Mammary microvascular endothelial cell (primary cell): ENCODE measurements around the gene DLX6. TPM values are rescaled to one million over a fixed set of nuclear protein-coding genes. Genes with fewer than 3 reads are reported as not detected.

ENCODE experiments used
- total RNA-seq: library from RNA; depleted of rRNA; stranded (reverse); fragments of >200 nt; gene quantifications from 2 replicates; pipeline ENCODE4 v1.2.3, GENCODE V29; 2015

The DLX6 gene
- total RNA-seq, result not detected in 2 replicates

GRCh38 chr7:97005183-97006054 is at the start of gene DLX6:
TSS of gene DLX6 (plus strand) at chr7:97005553. CDS start at chr7:97005978, 425 bp downstream.

GRCh38 chr7:97024209-97025129 is 19.1 kb downstream of the DLX6 start, which contains the start of gene DLX5:
TSS of gene DLX5 (minus strand) at chr7:97024831. CDS start at chr7:97024623, 208 bp downstream.

Other genes starting within 250 kb of the DLX6 start
- gene DLX5, start 19.3 kb downstream of the DLX6 start, total RNA-seq, result not detected in 2 replicates
- gene SDHAF3, start 112.1 kb downstream of the DLX6 start, total RNA-seq, result 7.5 and 8.1 TPM in 2 replicates